KOPT-K1 (cell line): ENCODE measurements around the gene CPNE4.

Experiments
- H3K27ac ChIP-seq: fragments of 200-600 bp; sonication (generic); 2 replicates; pipeline ENCODE4 v1.5.1; 2016; ENCODE audit warnings: antibody characterized with exemption, mild to moderate bottlenecking, low read depth, low read length; ENCODE audit not compliant: poor library complexity, severe bottlenecking
- H3K36me3 ChIP-seq: fragments of 200-600 bp; sonication (generic); 2 replicates; pipeline ENCODE4 v1.5.1; 2017; ENCODE audit warnings: antibody characterized with exemption, mild to moderate bottlenecking, low read length, moderate library complexity; ENCODE audit not compliant: insufficient read depth
- H3K9me3 ChIP-seq: fragments of 200-600 bp; sonication (generic); 2 replicates; pipeline ENCODE4 v1.5.1; 2017; ENCODE audit warnings: antibody characterized with exemption, low read length, mild to moderate bottlenecking; ENCODE audit not compliant: insufficient read depth, poor library complexity, severe bottlenecking

Gene CPNE4

GRCh38 chr3:131840156-131840797 lies 194.5 kb downstream of the CPNE4 start:
- H3K36me3 ChIP-seq, result no peaks in the 10 kb centered on the region
- no peak overlapping the region for H3K27ac ChIP-seq
- no peaks in the 10 kb centered on the region for H3K9me3 ChIP-seq

- no peaks in the 10 kb centered on the region for H3K9me3 ChIP-seq
- no peaks in the 10 kb centered on the region for H3K36me3 ChIP-seq
- no peak overlapping the region for H3K27ac ChIP-seq
Measured at GRCh38 chr3:131835906-131836305, 198.9 kb downstream of the CPNE4 start.

- Histone ChIP-seq H3K36me3 (no peaks in the 10 kb centered on the region), H3K9me3 (no peaks in the 10 kb centered on the region), H3K27ac (no peak overlapping the region)
Measured at GRCh38 chr3:131831608-131832007, 203.2 kb downstream of the CPNE4 start.

GRCh38 chr3:131821191-131821762 lies 213.5 kb downstream of the CPNE4 start:
- Histone ChIP-seq H3K36me3 (no peaks in the 10 kb centered on the region), H3K27ac (no peak overlapping the region), H3K9me3 (no peaks in the 10 kb centered on the region)

GRCh38 chr3:131819381-131820055 lies 215.3 kb downstream of the CPNE4 start:
- no peaks in the 10 kb centered on the region for H3K36me3 ChIP-seq
- H3K27ac ChIP-seq, result no peak overlapping the region
- no peaks in the 10 kb centered on the region for H3K9me3 ChIP-seq

- Histone ChIP-seq H3K27ac (no peak overlapping the region), H3K9me3 (no peaks in the 10 kb centered on the region), H3K36me3 (no peaks in the 10 kb centered on the region)
Measured at GRCh38 chr3:131812433-131812832, 222.4 kb downstream of the CPNE4 start.

- no peak overlapping the region for H3K27ac ChIP-seq
- no peaks in the 10 kb centered on the region for H3K36me3 ChIP-seq
- no peaks in the 10 kb centered on the region for H3K9me3 ChIP-seq
Measured at GRCh38 chr3:131811481-131811880, 223.3 kb downstream of the CPNE4 start.

- Histone ChIP-seq H3K36me3 (no peaks in the 10 kb centered on the region), H3K27ac (no peak overlapping the region), H3K9me3 (no peaks in the 10 kb centered on the region)
Measured at GRCh38 chr3:131807822-131808221, 227.0 kb downstream of the CPNE4 start.

- Histone ChIP-seq H3K36me3 (no peaks in the 10 kb centered on the region), H3K9me3 (no peaks in the 10 kb centered on the region), H3K27ac (no peak overlapping the region)
Measured at GRCh38 chr3:131806736-131807135, 228.1 kb downstream of the CPNE4 start.

- no peaks in the 10 kb centered on the region for H3K9me3 ChIP-seq
- no peaks in the 10 kb centered on the region for H3K36me3 ChIP-seq
- no peak overlapping the region for H3K27ac ChIP-seq
Measured at GRCh38 chr3:131804565-131805133, 230.2 kb downstream of the CPNE4 start.

- Histone ChIP-seq H3K9me3 (no peaks in the 10 kb centered on the region), H3K36me3 (no peaks in the 10 kb centered on the region), H3K27ac (no peak overlapping the region)
Measured at GRCh38 chr3:131803113-131803512, 231.7 kb downstream of the CPNE4 start.

GRCh38 chr3:131802029-131802428 lies 232.8 kb downstream of the CPNE4 start:
- no peak overlapping the region for H3K27ac ChIP-seq
- no peaks in the 10 kb centered on the region for H3K36me3 ChIP-seq

GRCh38 chr3:131801566-131801965 lies 233.2 kb downstream of the CPNE4 start:
- Histone ChIP-seq H3K27ac (no peak overlapping the region), H3K9me3 (no peaks in the 10 kb centered on the region), H3K36me3 (no peaks in the 10 kb centered on the region)

More at GRCh38 chr3:131802029-131802428, 232.8 kb downstream of the CPNE4 start:
- no peaks in the 10 kb centered on the region for H3K9me3 ChIP-seq

GRCh38 chr3:131797776-131798175 lies 237.0 kb downstream of the CPNE4 start:
- Histone ChIP-seq H3K27ac (no peak overlapping the region), H3K36me3 (no peaks in the 10 kb centered on the region), H3K9me3 (no peaks in the 10 kb centered on the region)

- Histone ChIP-seq H3K27ac (peak overlapping the region; percentile 29), H3K9me3 (no peaks in the 10 kb centered on the region), H3K36me3 (no peaks in the 10 kb centered on the region)
Measured at GRCh38 chr3:131796558-131797198, 238.1 kb downstream of the CPNE4 start.
